ENCODE measurements around the gene PCSK5.

PCSK5 gene

DNA sequence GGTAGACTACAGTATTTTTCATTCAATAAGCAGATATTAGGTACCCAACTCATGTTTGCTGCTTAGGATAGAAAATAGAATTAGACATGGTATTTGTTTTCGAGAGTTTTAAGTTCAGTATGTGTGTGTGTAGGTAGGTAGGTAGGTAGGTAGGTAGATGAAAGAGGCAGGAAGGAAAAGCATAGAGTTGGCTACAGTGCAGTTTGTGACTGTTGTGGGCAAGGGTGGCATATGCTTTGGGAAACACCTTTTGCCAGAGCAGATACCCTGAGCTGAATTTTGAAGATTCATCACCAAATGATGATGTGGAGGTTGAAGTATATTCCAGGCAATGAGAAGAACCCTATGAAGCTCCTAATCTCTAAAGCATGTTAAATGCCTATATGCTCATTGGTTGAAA, 20.0 kb upstream of the PCSK5 start:
- TF ChIP-seq, protein P1, sequence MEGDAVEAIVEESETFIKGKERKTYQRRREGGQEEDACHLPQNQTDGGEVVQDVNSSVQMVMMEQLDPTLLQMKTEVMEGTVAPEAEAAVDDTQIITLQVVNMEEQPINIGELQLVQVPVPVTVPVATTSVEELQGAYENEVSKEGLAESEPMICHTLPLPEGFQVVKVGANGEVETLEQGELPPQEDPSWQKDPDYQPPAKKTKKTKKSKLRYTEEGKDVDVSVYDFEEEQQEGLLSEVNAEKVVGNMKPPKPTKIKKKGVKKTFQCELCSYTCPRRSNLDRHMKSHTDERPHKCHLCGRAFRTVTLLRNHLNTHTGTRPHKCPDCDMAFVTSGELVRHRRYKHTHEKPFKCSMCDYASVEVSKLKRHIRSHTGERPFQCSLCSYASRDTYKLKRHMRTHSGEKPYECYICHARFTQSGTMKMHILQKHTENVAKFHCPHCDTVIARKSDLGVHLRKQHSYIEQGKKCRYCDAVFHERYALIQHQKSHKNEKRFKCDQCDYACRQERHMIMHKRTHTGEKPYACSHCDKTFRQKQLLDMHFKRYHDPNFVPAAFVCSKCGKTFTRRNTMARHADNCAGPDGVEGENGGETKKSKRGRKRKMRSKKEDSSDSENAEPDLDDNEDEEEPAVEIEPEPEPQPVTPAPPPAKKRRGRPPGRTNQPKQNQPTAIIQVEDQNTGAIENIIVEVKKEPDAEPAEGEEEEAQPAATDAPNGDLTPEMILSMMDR (IDR thresholded peaks at IDR 0.05; ENCODE audit: low read depth, low read length, missing control alignments): no peak
- DNase-seq (ENCODE audit: low read depth): no peak
- no peak overlapping the region for H3K4me3 ChIP-seq (ENCODE audit: low read depth, low read length)

DNA sequence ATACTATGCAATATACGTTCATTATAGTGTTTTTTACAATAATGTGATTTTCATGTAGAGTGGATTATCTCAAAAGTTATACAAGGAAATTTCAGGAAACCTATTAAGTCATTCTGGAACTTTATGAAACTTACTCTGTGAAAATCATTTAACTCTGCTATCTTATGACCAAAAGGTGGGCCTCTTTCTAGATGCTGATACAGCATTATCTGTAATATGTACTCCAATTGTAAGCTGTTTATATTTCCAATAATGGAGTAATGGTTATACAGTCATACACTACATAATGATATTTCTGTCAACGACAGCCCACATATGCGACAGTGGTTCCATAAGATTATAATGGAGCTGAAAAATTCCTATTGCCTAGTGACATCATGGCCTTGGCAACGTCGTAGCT, 18.8 kb upstream of the PCSK5 start:
- DNase-seq (ENCODE audit: low read depth): no peak
- TF ChIP-seq, protein P1 (IDR thresholded peaks at IDR 0.05; ENCODE audit: low read depth, low read length, missing control alignments): no peak
- no peak overlapping the region for H3K4me3 ChIP-seq (ENCODE audit: low read depth, low read length)

DNA sequence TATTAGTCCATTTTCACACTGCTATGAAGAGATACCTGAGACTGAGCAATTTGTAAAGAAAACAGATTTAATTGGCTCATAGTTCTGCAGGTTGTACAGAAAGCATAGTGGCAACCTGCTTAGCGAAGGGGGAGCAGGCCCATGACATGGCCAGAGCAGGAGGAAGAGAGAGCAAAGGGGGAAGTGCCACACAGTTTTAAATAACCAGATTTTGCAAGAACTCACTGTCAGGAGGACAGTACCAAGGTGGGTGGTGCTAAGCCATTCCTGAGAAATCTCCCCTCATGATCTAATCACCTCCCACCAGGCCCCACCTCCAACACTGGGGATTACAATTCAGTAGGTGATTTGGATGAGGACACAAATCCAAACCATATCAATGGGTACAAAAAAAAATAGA, 16.8 kb upstream of the PCSK5 start:
- DNase-seq (ENCODE audit: low read depth): no peak
- TF ChIP-seq, protein P1 (IDR thresholded peaks at IDR 0.05; ENCODE audit: low read depth, low read length, missing control alignments): no peak
- H3K4me3 ChIP-seq (ENCODE audit: low read depth, low read length): no peak overlapping the region

DNA sequence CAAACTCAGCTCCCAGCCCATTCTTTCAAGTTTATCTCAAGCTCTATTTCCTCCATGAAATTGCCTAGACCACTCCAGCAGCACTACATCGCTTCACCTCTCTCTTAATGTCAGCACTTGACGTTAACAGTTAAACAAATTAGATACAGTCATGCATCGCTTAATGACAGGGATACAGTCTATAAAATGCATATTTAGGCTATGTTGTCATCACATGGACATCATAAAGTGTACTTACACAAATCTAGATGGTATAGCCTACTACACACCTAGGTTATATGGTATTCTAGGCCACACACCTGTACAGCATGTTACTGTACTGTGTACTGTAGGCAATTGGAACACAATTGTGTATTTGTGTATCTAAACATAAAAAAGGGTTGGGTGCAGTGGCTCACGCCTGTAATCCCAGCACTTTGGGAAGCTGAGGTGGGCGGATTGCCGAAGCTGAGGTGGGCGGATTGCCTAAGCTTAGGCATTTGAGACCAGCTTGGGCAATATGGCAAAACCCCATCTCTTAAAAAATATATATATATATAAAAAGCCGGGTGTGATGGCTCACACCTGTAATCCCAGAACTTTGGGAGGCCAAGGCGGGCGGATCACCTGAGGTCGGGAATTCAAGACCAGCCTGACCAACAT, 13.4 kb upstream of the PCSK5 start:
- TF ChIP-seq, protein P1 (IDR thresholded peaks at IDR 0.05; ENCODE audit: low read depth, low read length, missing control alignments): no peak
- no peak for DNase-seq (ENCODE audit: low read depth)

DNA sequence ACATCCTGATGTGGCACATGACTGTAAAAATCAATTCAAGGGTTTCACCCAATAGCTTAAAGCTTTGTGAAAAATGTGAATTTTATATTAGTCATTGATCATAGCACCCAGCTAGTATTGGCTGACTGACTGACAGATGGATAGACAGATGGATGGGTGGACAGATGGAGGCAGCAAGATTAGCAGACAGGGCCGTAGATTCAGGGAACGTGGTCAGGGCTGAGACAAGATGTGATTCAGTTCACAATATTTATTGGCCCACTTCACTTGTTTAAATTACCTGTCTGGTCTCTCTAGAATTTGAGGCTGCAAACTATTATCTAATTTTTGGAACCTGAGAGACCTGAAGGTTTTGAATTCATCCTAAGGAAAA, 12.0 kb upstream of the PCSK5 start:
- H3K4me3 ChIP-seq (ENCODE audit: low read depth, low read length): no peak overlapping the region
- TF ChIP-seq, protein P1 (IDR thresholded peaks at IDR 0.05; ENCODE audit: low read depth, low read length, missing control alignments): no peak
- no peak for DNase-seq (ENCODE audit: low read depth)

More for the DNA sequence above, 13.4 kb upstream of the PCSK5 start:
- H3K4me3 ChIP-seq (ENCODE audit: low read depth, low read length): no peak overlapping the region

DNA sequence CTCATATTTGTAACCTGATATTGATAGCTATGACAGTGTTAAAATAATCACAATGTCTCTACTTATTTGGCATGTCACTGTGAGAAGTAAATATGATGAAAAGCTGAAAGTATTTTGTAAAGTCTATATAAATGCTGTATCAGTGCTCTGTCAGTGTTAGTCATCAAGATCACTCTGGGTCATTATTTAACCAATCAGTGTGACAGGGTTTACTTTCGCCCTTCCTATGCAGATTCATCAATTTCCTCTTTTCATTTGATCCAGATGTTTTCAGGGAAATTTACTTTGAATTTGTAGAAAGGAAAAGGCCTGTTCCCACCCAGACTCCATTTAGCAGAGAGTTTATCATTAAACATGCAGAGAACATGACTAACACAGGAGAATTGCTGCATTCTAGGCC, 9.9 kb upstream of the PCSK5 start:
- DNase-seq (ENCODE audit: low read depth): no peak
- H3K4me3 ChIP-seq (ENCODE audit: low read depth, low read length): no peak overlapping the region
- TF ChIP-seq, protein P1 (IDR thresholded peaks at IDR 0.05; ENCODE audit: low read depth, low read length, missing control alignments): no peak

DNA sequence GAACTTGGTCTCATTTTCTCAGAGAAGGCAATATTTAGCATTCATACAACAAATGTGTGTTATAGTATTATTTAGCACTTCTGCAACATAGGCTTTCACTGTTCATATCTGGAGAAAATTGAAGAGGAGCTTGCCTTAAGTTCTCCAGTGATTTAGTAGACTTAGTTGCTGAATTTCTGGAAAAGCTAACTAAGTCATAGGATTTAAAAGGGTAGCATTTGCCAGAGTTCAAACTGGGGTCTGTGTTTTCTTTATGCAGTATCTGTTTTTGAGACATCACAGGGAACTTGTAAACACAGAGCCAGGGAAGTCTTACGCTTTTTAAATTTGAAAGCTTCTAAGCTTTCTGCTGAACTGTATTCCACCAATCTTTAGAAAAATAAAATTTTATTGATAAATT, 8.7 kb upstream of the PCSK5 start:
- TF ChIP-seq, protein P1 (IDR thresholded peaks at IDR 0.05; ENCODE audit: low read depth, low read length, missing control alignments): no peak

More for the DNA sequence above, 8.7 kb upstream of the PCSK5 start:
- no peak for DNase-seq (ENCODE audit: low read depth)
- H3K4me3 ChIP-seq (ENCODE audit: low read depth, low read length): no peak overlapping the region
